ENCODE data around the gene PASK.

The PASK gene

DNA sequence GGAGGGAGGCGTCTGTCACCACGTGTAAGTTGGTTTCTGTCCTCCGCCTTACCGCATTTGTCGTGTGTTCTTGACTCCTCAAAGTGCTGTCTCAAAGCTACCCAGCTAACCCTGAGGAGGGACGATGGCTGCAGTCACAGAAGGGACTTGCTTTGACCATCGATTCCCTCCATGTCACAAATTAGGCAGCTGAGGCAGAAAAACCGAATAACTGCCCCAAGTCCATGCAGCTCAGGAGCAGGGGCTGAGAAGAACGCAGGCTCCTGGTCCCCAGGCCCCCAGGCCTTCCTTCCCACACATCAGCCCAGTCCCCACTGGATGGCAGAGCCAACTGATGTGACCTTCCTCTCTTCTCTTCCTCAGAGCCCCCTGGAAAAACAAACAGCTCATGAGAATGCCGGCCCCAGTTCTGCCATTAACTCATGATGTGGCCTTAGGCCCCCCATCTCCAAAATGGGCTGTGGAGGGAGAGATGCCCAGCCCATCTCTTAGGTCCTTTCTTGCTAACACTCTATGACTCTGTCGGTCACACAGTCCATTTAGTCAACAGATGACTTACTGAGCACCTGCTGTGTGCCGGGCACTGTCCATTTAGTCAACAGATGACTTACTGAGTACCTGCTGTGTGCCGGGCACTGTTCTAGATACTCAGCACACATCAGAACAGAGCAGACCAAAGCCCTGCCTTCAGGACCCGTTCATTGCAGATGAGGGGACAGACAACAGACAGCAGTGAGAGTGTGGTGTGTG is 66.8 kb downstream of the PASK start:
- DNase-seq (ENCODE audit: low read depth in 2 of 2), result no peak

DNA sequence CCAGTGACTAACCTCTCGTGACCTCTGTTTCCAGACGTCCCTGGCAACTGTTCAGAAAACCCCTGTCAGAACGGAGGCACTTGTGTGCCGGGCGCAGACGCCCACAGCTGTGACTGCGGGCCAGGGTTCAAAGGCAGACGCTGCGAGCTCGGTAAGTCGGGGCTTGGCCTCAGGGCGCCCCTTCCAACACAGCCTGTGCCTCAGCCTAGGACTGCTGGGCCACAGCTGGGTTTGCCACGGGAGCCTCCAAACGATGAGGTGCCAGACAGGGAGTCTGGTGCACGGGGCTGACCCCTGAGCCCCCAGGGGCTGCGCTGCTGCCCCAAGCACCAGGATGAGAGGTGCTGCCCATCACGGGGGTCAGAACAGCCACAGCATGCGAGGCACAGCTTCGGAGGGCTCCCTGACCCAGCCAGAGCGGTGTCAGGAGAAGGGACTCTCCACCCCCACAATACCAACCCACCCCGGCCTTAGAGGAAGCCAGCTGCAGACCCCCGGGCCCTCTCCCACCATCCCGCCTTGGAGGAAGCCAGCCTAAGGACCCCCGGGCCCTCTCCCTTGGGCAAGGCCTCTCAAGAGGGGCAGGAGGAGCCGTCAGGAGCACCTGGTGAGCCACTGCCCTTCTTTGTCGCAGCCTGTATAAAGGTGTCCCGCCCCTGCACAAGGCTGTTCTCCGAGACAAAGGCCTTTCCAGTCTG is 67.5 kb downstream of the PASK start:
- DNase-seq (ENCODE audit: low read depth in 2 of 2), result no peak

DNA sequence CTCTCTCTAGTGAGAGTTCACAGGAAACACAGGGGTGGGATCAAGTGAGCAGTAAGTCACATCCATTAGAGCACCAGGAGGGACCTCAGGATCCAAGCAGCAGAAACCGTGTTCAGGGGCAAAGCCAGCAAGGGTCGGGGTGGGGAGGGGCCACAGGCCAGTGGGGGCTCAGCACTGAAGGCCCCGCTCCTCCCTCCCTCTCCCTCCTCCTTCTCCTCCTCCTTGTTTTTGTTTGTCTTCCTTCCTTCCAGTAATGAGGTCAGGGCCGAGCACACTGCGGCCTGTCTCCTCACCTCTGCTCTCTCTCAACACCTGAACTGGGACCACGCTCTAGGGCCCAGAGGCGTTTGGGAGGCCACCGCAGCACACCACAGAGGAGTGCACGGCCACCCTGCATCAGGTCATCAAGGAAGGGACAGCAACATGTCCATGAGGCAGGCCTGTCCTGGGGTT is 68.1 kb downstream of the PASK start:
- no peak for DNase-seq (ENCODE audit: low read depth in 2 of 2)

DNA sequence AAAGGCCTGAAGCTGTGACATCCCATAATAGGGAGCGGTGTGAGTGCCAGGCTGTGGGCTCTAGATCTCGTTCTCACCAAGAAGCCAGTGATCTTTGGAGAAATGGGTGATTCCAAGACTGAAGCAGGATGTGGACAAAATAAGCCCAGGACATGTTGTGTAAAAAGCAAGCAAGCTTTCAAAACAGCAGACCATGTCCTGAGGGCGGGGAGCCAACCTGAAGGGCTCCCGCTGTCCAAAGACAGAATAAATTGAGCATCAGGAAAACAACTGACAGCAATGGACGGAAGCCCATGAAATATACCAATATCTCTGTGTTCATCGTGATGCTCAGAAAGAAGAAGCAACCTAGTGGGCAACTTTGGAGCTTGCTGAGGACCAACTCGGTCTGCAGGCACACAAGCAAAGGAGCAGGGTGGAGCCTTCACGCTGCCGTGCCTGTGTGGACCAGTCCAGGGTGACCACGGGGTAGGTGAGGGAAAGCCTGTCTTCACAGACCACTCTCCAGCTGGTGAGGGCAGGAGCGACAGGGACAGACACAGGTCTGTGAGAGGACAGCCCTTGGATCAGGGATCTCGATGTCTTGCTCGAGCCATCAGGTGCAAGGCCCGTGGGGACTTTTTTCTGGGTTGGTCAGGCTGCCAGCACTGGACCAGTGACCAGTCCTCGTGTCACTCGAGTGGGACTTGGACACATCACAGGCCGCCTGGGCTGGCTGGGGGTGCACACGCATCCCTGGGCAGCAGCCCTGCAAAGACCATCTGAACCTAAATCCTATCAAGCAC is 68.7 kb downstream of the PASK start:
- no peak for DNase-seq (ENCODE audit: low read depth in 2 of 2)

DNA sequence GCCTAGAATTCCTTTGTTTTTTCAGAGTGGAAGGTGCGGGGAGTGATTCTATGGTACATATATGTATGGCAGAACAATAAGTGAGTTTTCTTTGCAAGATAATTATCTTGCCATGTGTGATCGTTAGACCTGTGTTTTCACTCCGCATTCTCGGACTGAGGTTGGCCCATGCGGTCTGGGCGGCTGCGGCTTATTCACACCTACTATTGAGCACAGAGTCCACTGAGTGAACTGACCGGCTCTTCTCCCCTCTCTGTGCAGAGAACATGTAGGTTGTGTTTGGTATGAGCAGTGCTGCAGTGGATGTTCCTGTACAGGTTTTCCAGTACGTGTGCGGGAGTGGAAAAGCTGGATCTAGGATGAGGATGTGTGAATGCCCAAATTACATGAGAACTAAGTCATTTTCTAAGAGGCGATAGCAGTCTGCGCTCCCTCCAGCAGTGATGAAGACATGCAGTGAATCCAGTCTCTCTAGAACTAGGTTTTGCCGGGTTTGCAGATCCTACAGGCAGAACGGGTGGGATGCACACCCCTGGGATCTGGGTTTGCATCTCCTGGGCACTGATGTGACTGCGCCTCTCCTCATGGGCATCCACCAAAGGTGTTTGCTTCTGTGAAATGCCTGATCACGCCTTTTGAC is 74.3 kb downstream of the PASK start:
- DNase-seq (ENCODE audit: low read depth in 2 of 2), result no peak

DNA sequence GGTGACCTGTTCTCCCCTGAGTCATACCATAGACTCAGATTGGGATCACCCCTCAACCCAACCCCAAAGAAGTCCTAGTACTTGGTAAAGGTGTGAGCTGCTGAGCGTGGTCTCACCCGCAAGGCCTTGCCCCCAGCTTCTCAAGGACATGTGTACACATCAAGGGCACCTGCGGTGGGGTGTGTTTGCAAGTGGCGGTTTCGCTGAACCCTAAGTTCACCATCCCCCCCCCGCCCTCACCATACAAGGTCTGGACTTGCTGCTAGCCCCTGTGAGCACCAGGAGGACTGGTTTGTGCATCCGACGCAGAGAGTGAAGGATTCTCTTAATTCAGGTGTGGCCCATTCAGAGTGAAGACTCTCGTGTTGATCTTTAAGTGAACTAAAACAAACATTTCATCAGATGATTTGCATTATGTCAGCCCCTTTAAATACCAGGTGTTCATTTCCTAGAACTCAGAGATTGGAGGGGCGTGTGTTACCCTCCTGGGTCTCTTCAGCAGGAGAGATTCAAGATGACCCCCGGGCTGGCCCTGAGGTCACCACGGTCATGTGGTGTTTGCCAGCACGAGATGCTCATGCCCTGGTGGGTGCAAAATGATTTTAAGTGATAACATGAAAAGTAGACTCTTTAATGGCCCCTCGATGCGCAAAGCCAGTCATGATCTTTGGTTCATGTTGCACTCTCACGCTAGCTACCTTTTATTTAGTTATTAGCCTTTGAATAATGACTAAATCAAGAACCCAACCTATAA is 75.0 kb downstream of the PASK start:
- DNase-seq (ENCODE audit: low read depth in 2 of 2), result no peak

DNA sequence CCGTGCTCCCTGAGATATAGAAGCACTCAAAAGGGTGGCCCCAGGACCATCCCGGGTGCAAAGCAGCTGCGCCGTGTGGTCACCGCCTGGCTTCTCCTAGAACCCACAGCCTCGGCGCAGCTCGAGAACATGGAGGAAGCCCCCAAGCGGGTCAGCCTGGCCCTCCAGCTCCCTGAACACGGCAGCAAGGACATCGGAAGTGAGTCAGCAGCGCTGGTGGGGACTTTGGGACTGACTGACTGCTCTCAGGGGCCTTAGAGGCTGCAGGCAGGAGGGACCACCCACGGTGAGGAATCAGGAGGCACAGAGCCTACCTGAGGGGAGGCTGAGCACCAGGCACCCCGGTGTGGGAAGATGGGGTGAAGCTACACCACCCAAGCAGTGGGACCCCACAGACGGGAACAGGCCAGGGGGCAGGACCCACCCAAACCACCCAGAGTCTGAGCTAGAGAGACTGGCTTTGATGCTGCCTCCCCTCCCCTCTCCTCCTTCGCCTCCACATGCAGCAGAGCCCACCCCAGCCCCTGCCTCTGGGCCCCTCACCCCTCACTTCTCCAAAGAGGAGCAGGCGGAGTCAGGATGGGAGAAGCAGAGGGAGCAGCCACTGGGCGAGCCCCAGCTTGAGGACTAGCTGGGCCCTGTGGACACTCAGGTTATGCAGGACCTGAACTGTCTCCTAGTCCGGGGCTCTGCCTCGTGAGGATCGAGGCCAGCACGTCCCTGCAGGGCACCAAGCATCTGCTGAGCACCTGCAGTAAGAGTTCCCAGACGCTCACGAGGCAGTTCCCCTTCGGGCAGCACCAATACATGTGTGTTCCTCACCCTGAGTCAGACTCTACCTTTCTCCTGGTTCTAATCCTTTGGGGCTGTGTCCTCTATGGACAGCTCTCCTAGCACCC is 75.9 kb downstream of the PASK start:
- no peak for DNase-seq (ENCODE audit: low read depth in 2 of 2)

DNA sequence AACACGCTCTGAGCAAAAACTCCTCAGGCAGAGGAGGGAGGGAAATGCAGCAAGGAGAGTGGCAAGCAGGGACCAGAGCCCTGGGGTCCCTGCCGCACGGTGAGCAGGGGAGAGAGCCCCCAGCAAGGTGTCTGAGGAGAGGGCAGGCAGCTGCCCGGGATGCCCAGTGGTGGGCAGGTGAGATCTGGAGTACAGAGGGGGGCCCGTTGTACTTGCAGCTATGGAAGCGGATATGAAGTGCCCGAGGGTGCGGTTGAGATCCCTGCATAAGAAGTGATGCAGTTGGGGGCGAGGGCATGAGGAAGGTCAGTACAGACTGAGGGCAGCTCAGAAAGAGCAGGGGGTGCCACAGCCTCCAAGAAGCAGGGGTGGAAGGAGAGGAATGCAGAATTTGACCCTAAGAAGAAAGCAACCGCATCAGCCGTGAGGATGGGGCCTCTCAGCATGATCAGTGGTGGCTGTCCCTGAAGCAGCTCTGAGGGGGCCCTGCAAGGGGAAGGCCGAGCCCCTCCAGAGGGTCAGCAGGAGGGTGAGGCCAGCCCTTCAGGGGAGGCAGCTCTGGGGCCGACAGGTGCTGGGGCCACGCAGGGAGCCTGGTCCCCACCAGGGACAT is 76.6 kb downstream of the PASK start:
- no peak for DNase-seq (ENCODE audit: low read depth in 2 of 2)

DNA sequence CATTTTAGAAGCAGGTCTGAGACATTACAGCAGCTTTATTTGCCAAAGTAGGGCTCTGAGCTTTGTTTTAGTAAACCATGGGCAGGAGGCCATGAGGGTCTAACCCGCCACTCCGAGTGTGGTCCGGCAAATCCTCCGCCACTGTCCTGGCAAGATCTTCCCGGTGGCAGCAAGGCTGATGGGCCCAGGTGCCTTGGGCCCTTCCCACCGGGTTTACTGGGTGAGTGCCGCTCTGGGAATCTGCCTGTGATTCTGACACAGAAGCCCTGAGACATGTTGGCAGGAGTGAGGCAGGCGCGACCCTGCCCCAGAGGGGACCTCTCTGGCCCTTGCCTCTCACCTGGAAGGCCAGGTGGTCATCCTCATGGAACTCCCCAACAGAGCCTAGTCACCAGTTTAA is 77.1 kb downstream of the PASK start:
- DNase-seq (ENCODE audit: low read depth in 2 of 2), result no peak

DNA sequence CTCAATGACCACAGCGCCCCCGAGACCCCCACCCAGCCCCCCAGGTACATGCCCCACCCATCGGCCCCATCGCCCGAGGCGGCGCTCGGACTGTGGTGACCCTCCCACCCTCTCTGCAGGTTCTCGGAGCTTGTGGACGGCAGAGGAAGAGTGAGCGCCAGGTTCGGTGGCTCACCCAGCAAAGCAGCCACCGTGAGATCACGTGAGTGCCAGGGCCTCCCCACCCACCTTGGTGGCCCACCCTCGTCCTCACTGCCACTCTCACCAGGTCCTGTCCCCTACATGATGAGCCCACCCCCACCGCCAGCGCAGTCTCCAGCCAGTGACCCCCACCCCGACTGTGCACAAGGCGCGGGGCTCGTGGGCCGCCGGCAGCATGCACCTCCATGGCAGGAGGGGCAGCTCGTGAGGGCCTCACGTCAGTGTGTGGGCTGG is 77.6 kb downstream of the PASK start:
- DNase-seq (ENCODE audit: low read depth in 2 of 2), result no peak

DNA sequence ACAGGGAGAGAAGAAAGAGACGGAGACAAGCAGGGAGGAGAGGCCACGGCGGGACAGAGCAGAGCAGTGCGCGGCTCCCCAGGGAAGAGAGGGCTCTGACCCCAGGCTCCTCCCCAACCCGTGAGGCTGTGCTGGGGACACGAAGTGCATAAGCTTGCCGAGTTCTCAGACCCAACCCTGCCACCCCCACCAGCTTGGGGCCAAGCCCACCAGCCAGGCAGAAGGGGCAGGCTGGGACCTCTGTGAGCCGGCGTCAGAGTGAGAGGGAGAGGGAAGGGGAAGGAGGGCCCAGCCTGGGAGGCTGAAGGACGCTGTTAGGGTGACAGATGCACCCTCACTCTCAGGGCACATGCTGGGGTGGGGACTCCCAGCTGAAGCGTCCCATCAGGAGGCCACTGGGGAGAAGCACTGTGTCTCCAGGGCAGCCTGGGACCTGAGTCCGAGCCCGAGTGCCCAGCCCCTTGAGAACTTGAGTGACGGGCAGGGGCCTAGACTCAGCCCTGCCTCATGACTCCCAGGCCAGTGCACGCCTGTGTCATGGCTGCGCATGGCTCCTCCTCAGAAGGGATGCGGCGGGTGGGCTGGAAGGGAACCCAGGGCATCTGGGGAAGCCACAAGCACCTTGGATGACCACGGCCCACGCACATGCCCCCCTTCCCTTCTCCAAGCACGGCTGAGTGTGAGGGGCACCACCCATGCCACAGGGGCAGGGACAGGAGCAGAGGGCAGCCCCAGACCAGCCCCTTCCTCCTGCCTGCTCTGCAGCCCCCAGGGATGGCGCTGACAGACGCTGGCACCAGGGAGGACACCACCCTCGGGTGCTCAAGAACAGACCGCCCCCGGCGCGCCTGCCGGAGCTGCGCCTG is 78.2 kb downstream of the PASK start:
- DNase-seq (ENCODE audit: low read depth in 2 of 2), result no peak

DNA sequence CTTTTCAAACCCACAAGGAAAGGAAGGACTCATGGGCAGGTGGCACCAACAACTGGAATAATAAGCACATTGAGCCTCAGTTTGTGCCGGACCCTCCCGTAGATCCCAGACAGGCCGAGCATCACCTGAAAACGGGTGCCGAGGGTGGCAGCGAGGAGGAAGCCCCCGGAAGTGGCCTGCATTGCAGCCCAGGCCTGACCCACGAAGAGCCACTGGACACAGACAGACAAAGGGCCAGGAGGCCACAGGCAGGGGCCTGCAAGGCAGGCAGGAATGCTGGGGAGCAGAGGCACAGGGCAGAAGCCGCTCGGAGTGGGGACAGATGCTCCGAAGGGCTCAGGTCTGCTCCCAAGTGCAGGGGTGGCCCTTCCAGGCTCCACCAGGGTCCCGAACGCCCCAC is 78.9 kb downstream of the PASK start:
- no peak for DNase-seq (ENCODE audit: low read depth in 2 of 2)

DNA sequence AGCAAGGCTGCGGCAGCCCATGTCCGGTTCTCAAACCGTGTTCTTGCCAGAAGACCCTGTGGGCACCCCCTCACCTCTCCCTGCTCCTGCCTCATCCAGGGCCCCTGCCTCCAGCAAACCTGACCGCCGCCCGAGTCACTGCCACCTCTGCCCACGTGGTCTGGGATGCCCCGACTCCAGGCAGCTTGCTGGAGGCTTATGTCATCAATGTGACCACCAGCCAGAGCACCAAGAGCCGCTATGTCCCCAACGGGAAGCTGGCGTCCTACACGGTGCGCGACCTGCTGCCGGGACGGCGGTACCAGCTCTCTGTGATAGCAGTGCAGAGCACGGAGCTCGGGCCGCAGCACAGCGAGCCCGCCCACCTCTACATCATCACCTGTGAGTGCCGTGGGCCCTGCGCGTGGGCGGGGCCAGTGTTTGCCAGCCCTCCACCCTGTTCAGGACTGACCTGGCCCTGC is 79.4 kb downstream of the PASK start:
- no peak for DNase-seq (ENCODE audit: low read depth in 2 of 2)

DNA sequence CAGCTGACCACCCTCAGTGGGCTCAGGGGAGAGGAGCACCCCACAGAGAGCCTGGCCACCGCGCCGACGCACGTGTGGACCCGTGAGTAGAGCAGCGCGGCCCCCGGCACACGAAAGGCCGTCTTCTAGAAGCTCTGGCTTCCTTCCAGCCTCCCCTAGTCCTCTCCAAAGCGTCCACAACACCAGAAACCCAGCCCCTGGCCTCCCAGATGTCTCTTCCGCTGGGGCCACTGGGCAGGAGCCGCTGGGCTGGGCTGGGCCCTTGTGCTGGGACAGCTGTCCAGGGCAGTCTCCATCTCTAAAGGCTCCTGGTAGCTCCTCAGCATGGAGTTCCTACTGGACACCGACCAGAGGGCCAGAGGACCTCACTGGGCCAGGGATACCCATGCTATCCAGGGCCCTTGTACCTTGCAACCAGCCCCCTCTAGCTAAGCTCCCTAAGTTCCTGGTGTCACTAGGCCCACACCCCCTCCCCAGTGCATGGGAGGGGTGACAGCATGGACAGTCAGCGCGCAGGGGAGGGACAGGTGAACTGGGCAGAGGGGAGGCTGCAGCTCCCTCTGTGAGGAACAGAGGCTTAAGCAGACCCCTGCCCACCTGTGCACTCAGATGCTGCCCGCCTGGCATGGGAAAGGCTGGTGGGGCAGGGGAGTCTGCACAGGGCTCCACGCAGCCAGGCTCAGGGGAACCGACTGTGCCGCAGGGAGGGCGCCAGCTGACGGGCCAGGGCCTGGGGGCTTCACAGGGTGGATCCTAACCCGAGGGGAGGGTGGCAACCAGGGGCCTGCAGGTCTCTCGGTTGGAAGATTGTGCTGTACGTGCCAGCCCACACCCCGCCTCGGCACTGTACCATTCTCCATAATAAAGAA is 80.1 kb downstream of the PASK start:
- DNase-seq (ENCODE audit: low read depth in 2 of 2), result no peak

DNA sequence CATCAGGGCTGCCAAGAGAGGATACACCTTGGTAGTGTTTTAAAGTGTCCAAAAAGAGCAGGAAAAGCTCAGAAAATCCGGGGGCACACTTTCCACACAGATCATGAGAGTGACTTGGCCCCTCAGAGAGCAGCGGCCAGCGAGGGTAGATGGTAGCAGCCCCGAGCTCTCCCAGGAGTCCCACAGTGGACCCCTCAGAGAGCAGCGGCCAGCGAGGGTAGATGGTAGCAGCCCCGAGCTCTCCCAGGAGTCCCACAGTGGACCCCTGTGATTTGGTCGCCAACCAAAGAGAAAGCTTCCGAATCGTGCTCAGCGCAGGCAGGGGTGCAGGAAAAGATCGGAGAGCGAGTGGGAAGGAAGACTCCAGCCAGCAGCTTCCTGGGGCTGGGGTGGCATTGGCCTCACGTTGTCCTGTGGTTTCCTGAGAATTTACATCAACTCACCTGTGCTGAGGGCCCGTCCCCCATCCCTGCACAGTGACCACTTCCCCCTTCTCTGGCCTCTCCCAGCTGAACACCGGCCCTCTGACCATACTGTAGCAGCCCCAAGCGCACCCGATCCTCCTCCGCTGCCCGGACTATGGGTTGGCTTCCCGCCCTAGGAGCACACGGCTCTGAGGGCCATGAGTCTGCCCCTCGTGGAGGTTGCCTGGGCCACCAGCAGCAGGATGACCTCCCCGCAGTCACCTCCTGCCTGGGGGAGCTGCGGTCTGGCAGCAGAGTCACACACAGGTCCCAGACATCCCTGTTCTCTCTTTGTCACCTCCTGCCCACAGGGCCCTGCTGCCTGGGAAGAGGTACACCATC is 80.9 kb downstream of the PASK start:
- DNase-seq (ENCODE audit: low read depth in 2 of 2), result no peak

DNA sequence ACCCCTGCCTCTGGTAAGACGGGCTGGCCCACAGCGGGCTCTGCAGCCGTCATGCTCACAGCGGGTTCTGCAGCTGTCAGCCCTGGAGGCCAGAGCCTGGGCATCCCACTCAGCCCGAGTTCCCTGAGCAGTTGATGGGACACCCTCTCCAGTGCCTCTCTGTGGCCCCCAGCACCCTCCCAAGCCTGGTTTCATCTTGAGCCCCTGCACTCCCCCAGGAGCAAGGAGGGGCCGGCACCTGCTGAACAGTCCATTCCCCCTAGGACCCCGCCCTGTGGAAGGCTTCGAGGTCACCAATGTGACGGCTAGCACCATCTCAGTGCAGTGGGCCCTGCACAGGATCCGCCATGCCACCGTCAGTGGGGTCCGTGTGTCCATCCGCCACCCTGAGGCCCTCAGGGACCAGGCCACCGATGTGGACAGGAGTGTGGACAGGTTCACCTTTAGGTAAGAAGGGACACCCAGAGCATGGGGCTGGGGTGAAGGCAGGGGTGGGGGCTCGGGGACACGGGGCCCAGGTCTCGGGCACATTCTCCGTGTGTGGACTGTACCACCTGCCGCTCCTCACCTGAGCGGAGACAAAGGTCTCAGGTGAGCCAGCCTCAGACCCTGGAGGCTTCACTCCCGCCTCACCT is 81.7 kb downstream of the PASK start:
- DNase-seq (ENCODE audit: low read depth in 2 of 2), result no peak

Measured in fibroblast of skin of left biceps (primary cell).